Endothelial cell of umbilical vein (primary cell): ENCODE data around the gene MCHR1. TPM values are rescaled to one million over a fixed set of nuclear protein-coding genes. Genes with fewer than 3 reads are reported as not detected.

Experiments used
- BruUV-seq: library from RNA; stranded (reverse); fragments of 400-500 nt; replicated peaks from 2 replicates; lab custom pipeline; 2021; lab: Mats Ljungman, UMichigan
- CTCF ChIA-PET: fragments of 300-600, 350-600 bp; sonication (Branson Sonifier 250); formaldehyde crosslinking; loops from one replicate; lab custom pipeline; 2021; ENCODE audit warnings: antibody characterized with exemption, inconsistent platforms; lab: Charles Lee
- POLR2A ChIA-PET: fragments of 300-600, 350-600 bp; sonication (Branson Sonifier 250); formaldehyde crosslinking; loops from one replicate; lab custom pipeline; 2021; ENCODE audit warnings: antibody characterized with exemption, inconsistent platforms; lab: Charles Lee
- DNase-seq: peaks from one replicate; pipeline ENCODE4 v3.0.0-alpha.2; 2011; ENCODE audit warnings: low read depth, low spot score
- FAIRE-seq: peaks from 2 replicates; lab custom pipeline; 2011; peaks lifted over from hg19 to GRCh38; lab: Jason Lieb, UNC
- H2AFZ ChIP-seq: 2 replicates; pipeline ENCODE4 v1.6.0; 2012; ENCODE audit warnings: low read depth, low read length, control low read depth, inconsistent platforms
- H3K27ac ChIP-seq: 2 replicates; pipeline ENCODE4 v1.5.1; 2011; ENCODE audit warnings: low read depth, mild to moderate bottlenecking, control low read depth, low read length, moderate library complexity; ENCODE audit not compliant: insufficient read depth
- H3K27me3 ChIP-seq, 2 experiments: 2 replicates each; pipeline versions ENCODE4 v1.6.0 to v1.6.1; 2011; ENCODE audit warnings: low read length in 2 of 2, mixed read lengths in 1 of 2; ENCODE audit not compliant: control insufficient read depth in 2 of 2, insufficient read depth in 2 of 2
- H3K36me3 ChIP-seq, 2 experiments: 2 replicates in 1 of 2; 3 replicates in 1 of 2; pipeline ENCODE4 v1.5.1; 2011; ENCODE audit warnings: low read length in 2 of 2, mild to moderate bottlenecking in 1 of 2, moderate library complexity in 1 of 2; ENCODE audit not compliant: control insufficient read depth in 2 of 2, insufficient read depth in 2 of 2; ENCODE audit errors: extremely low read depth in 1 of 2
- H3K4me1 ChIP-seq: 3 replicates; pipeline ENCODE4 v1.5.1; 2011; ENCODE audit warnings: mild to moderate bottlenecking, low read length; ENCODE audit not compliant: control insufficient read depth, insufficient read depth; ENCODE audit errors: extremely low read depth
- H3K4me2 ChIP-seq: 2 replicates; pipeline ENCODE4 v1.6.1; 2011; ENCODE audit warnings: low read length, control low read depth, mixed read lengths; ENCODE audit not compliant: insufficient read depth
- H3K4me3 ChIP-seq, 3 experiments: fragments of 200-600 bp in 1 of 3; sonication (generic), shearing (Covaris generic) in 1 of 3; replicated peaks in 1 of 3; 2 replicates each; pipeline ENCODE4 v1.5.1; 2011 to 2016; ENCODE audit warnings: control low read depth in 3 of 3, low read length in 3 of 3, mild to moderate bottlenecking in 2 of 3, inconsistent platforms in 1 of 3, low read depth in 1 of 3, moderate library complexity in 1 of 3; ENCODE audit not compliant: insufficient read depth in 1 of 3
- H3K79me2 ChIP-seq: 2 replicates; pipeline ENCODE4 v1.6.0; 2012; ENCODE audit warnings: low read length, inconsistent platforms; ENCODE audit not compliant: control insufficient read depth, insufficient read depth
- H3K9ac ChIP-seq: replicated peaks from 2 replicates; pipeline ENCODE3; 2011; ENCODE audit warnings: low read length, control low read depth; ENCODE audit not compliant: insufficient read depth; ENCODE audit errors: extremely low read depth
- H3K9me1 ChIP-seq: replicated peaks from 3 replicates; pipeline ENCODE4 v1.6.0; 2011; ENCODE audit warnings: mild to moderate bottlenecking, low read length; ENCODE audit not compliant: control insufficient read depth, insufficient read depth; ENCODE audit errors: extremely low read depth
- H3K9me3 ChIP-seq: replicated peaks from 2 replicates; pipeline ENCODE4 v1.5.1; 2012; ENCODE audit warnings: low read length, inconsistent platforms; ENCODE audit not compliant: control insufficient read depth, insufficient read depth
- H4K20me1 ChIP-seq: replicated peaks from 2 replicates; pipeline ENCODE3; 2011; ENCODE audit warnings: mild to moderate bottlenecking, low read length; ENCODE audit not compliant: control insufficient read depth, insufficient read depth; ENCODE audit errors: extremely low read depth
- CTCF ChIP-seq, 2 donors: IDR thresholded peaks; 1 replicate in 1 of 2; 2 replicates in 1 of 2; pipeline ENCODE4 v1.5.1; 2011; ENCODE audit warnings: low read length in 2 of 2, mild to moderate bottlenecking in 2 of 2, moderate library complexity in 2 of 2, control low read depth in 1 of 2, inconsistent platforms in 1 of 2, low read depth in 1 of 2; ENCODE audit not compliant: insufficient read depth in 1 of 2; ENCODE audit errors: extremely low read depth in 1 of 2
- EZH2 ChIP-seq: IDR thresholded peaks from 2 replicates; pipeline ENCODE4 v1.6.1; 2012; ENCODE audit warnings: borderline replicate concordance, low read depth, mild to moderate bottlenecking, moderate library complexity, low read length, inconsistent platforms; ENCODE audit not compliant: severe bottlenecking
- FOS ChIP-seq: IDR thresholded peaks from 2 replicates; pipeline ENCODE4 v1.6.1; 2011; ENCODE audit warnings: mild to moderate bottlenecking, low read length, moderate library complexity, borderline replicate concordance; ENCODE audit not compliant: insufficient read depth
- GATA2 ChIP-seq: IDR thresholded peaks from 2 replicates; pipeline ENCODE4 v1.7.0; 2011; ENCODE audit warnings: low read depth, mild to moderate bottlenecking, moderate library complexity, mixed read lengths, low read length; ENCODE audit not compliant: insufficient read length, insufficient read depth
- JUN ChIP-seq: IDR thresholded peaks from 2 replicates; pipeline ENCODE4 v1.6.1; 2011; ENCODE audit warnings: borderline replicate concordance, low read depth; ENCODE audit not compliant: insufficient read length, insufficient read depth
- MAX ChIP-seq: IDR thresholded peaks from 2 replicates; pipeline ENCODE4 v1.6.1; 2011; ENCODE audit not compliant: insufficient read depth, insufficient read length
- MYC ChIP-seq: IDR thresholded peaks from one replicate; pipeline ENCODE4 v1.6.1; 2011; ENCODE audit warnings: mild to moderate bottlenecking, low read depth, low read length
- POLR2A ChIP-seq: IDR thresholded peaks from 2 replicates; pipeline ENCODE4 v1.6.1; 2012; ENCODE audit warnings: low read depth, mild to moderate bottlenecking, control low read depth, low read length
- POLR2AphosphoS5 ChIP-seq: IDR thresholded peaks from 2 replicates; pipeline ENCODE4 v1.6.1; 2012; ENCODE audit warnings: low read depth, mild to moderate bottlenecking, control low read depth, low read length, moderate library complexity; ENCODE audit not compliant: insufficient read depth
- dilution Hi-C: fragments of 300-500 bp; cut with MboI; formaldehyde crosslinking; loops from one replicate; pipeline ENCODE4 v1.15.0; 2019; ENCODE audit warnings: low sequenced_read_pairs; ENCODE audit not compliant: extremely low pct_ligation_motif_present
- intact Hi-C: fragments of 100-400 bp; cut with micrococcal nuclease; formaldehyde crosslinking; loops from one replicate; pipeline ENCODE4 v1.10.0; 2022
- polyA plus RNA-seq, 4 experiments: library from polyadenylated mRNA; depleted of rRNA in 3 of 4; stranded (reverse) in 3 of 4; unstranded in 1 of 4; fragments of >200 nt; gene quantifications; 2 replicates each; pipeline versions ENCODE4 v1.2.1 to v1.2.3, GENCODE V29; 2011 to 2012; ENCODE audit warnings: missing spikeins in 1 of 4
- total RNA-seq: library from RNA; stranded (reverse); gene quantifications from 2 replicates; pipeline ENCODE4 v1.2.3, GENCODE V29; 2021

MCHR1 gene
- total and polyA plus RNA-seq, 2 donors (not counting 3 experiments of a cell fraction or from before 2014, with no cell fraction given), result not detected

- Histone ChIP-seq H3K9ac (no peak overlapping the region), H2AFZ (no peak overlapping the region), H4K20me1 (no peaks in the 10 kb centered on the region), H3K36me3 (no peaks in the 10 kb centered on the region), H3K4me2 (no peak overlapping the region), H3K9me3 (no peaks in the 10 kb centered on the region), H3K4me3 (no peak overlapping the region), H3K79me2 (no peaks in the 10 kb centered on the region), H3K27ac (no peak overlapping the region), H3K4me1 (peaks cover 7% of the 10 kb centered on the region), H3K27me3 (peaks cover 19 to 20% of the 10 kb centered on the region in 2 experiments), H3K9me1 (no peaks in the 10 kb centered on the region)
- dilution Hi-C loops (no loop called here), intact Hi-C loops (no loop called here)
- DNase-seq (no peak), FAIRE-seq (no peak)
- no peak for TF ChIP-seq MYC
- no peak for TF ChIP-seq JUN
- TF ChIP-seq EZH2, result no peak
- no peak for TF ChIP-seq CTCF (IDR thresholded peaks at IDR 0.05; ENCODE audit: extremely low read depth in 1 of 2, insufficient read depth in 1 of 2, low read depth in 1 of 2, low read length in 2 of 2)
- no peak for TF ChIP-seq FOS
- no peak for TF ChIP-seq POLR2AphosphoS5
- no peak for TF ChIP-seq GATA2
- TF ChIP-seq POLR2A, result no peak
- no peak for TF ChIP-seq MAX
- no TSS peak for BruUV-seq
- ChIA-PET CTCF (interaction anchor here (1.0 to 6.0 kb wide), 4 partner anchors 30 to 218 kb away, joined by 3 to 189 read pairs (median 14); partner anchors contain the start of gene SLC25A17), POLR2A (no interaction called here)
Measured at GRCh38 chr22:40681451-40681850, 2.2 kb downstream of the MCHR1 start.
